Right lobe of liver (tissue), 6 donors: ENCODE measurements around the gene EIPR1. TPM values are rescaled to one million over a fixed set of nuclear protein-coding genes. Genes with fewer than 3 reads are reported as not detected.

ENCODE experiments used
- ATAC-seq, 4 donors: fragments of 200-7000 bp; cut with Tn5 transposase; one replicate each; pipeline ENCODE4 v1.9.1; 2020; ENCODE audit warnings: mild to moderate bottlenecking in 4 of 4, moderate library complexity in 4 of 4
- DNase-seq, 3 donors: peaks; one replicate each; pipeline ENCODE4 v3.0.0-alpha.2; 2020
- H3K27ac ChIP-seq, 3 donors: fragments of 200-600 bp; one replicate each; pipeline ENCODE4 v1.8.0; 2022
- H3K27me3 ChIP-seq, 2 donors: fragments of 200-600 bp; one replicate each; pipeline ENCODE4 v1.8.0; 2022
- H3K36me3 ChIP-seq, 4 donors: fragments of 200-600 bp; sonication (generic) in 1 of 4; one replicate each; pipeline versions ENCODE4 v1.5.1 to v1.8.0; 2017 to 2022; ENCODE audit warnings: control low read depth in 1 of 4
- H3K4me1 ChIP-seq, 4 donors: fragments of 200-600 bp; sonication (generic) in 1 of 4; one replicate each; pipeline versions ENCODE4 v1.5.1 to v1.8.0; 2017 to 2022; ENCODE audit warnings: control low read depth in 1 of 4
- H3K4me3 ChIP-seq, 3 donors: fragments of 200-600 bp; one replicate each; pipeline ENCODE4 v1.8.0; 2022
- H3K9me3 ChIP-seq, 4 donors: fragments of 200-600 bp; sonication (generic) in 1 of 4; one replicate each; pipeline versions ENCODE4 v1.5.1 to v1.8.0; 2017 to 2022; ENCODE audit warnings: control low read depth in 1 of 4
- CTCF ChIP-seq, 4 donors: fragments of 200-600 bp in 3 of 4; fragments of 450-650 bp in 1 of 4; IDR thresholded peaks; one replicate each; pipeline versions ENCODE4 v1.5.1 to v1.8.0; 2016 to 2022; ENCODE audit warnings: antibody characterized with exemption in 4 of 4, mild to moderate bottlenecking in 2 of 4
- POLR2A ChIP-seq: fragments of 450-650 bp; IDR thresholded peaks from one replicate; pipeline ENCODE4 v1.6.1; 2017; ENCODE audit warnings: antibody characterized with exemption, mild to moderate bottlenecking
- WGBS: methylation state at CpG from one replicate; pipeline ENCODE4 v1.1.6; 2018; ENCODE audit warnings: low coverage, low lambda C conversion rate; ENCODE audit not compliant: insufficient coverage; ENCODE audit errors: missing lambda C conversion rate; 5-methylcytosine and 5-hydroxymethylcytosine counted together
- intact Hi-C, 2 donors: fragments of 100-400 bp; cut with DNase I; formaldehyde crosslinking; loops; one replicate each; pipeline versions ENCODE4 v1.11.2 to v1.14.1; 2022
- total RNA-seq, 6 experiments: library from RNA; depleted of rRNA in 2 of 6; stranded (reverse); fragments of >200 nt in 2 of 6; fragmentation: NEBNext Ultra II Directional in 3 of 6; extraction: Animal tissue kit (Norgen Biotek cat#: 25700) in 3 of 6; gene quantifications; one replicate each; pipeline versions ENCODE4 v1.1.0 to v1.2.4, GENCODE V29; 2016 to 2023
- donor health status: DM: no; HTN: yes; CAD: no.
- donor health status: DM: no; HTN: no; CAD: no.
- donor health status: DM: no; HTN: no; CAD: no.
- donor health status: DM: no; HTN: yes; CAD: no.
- donor health status: DM: no; HTN: yes; CAD: no.

The EIPR1 gene
- total RNA-seq, 6 experiments from 2014 or later, result 6.8 to 40.6 (median 11.6) TPM

GRCh38 chr2:3189076-3189591 lies 188.5 kb downstream of the EIPR1 start:
- Histone ChIP-seq H3K4me1 (no peaks in the 10 kb centered on the region), H3K27ac (no peak overlapping the region), H3K9me3 (no peaks in the 10 kb centered on the region), H3K4me3 (no peak overlapping the region), H3K36me3 (peaks cover 0 to 5% (median 2%) of the 10 kb centered on the region in 4 donors), H3K27me3 (no peaks in the 10 kb centered on the region)
- TF ChIP-seq CTCF (IDR thresholded peaks at IDR 0.05) (no peak), POLR2A (no peak)
- 93% methylated on average over 13 of the region's 26 CpGs for WGBS
- no peak for DNase-seq
- intact Hi-C loops, result no loop called here
- no peak for ATAC-seq

- H3K27ac ChIP-seq, result no peak overlapping the region
- ATAC-seq, result no peak
Measured at GRCh38 chr2:3188405-3188946, 189.1 kb downstream of the EIPR1 start.

GRCh38 chr2:3187467-3187866 lies 190.2 kb downstream of the EIPR1 start:
- no peaks in the 10 kb centered on the region for H3K27me3 ChIP-seq
- no peak for TF ChIP-seq CTCF (IDR thresholded peaks at IDR 0.05)
- no peak for TF ChIP-seq POLR2A
- H3K27ac ChIP-seq, result no peak overlapping the region
- DNase-seq, result peak in 1 of 3 donors; percentile 34
- H3K36me3 ChIP-seq, result peaks cover 0 to 4% (median 0%) of the 10 kb centered on the region in 4 donors
- intact Hi-C loops, result no loop called here
- no peak overlapping the region for H3K4me3 ChIP-seq
- no peak for ATAC-seq
- H3K4me1 ChIP-seq, result no peaks in the 10 kb centered on the region
- WGBS, result 87% methylated on average over 11 of the region's 12 CpGs
- no peaks in the 10 kb centered on the region for H3K9me3 ChIP-seq

More at GRCh38 chr2:3188405-3188946, 189.1 kb downstream of the EIPR1 start:
- H3K4me1 ChIP-seq, result no peaks in the 10 kb centered on the region
- intact Hi-C loops, result no loop called here
- H3K27me3 ChIP-seq, result no peaks in the 10 kb centered on the region
- no CpG with 5 or more reads among the region's 21 CpGs for WGBS
- peaks cover 0 to 5% (median under 1%) of the 10 kb centered on the region in 4 donors for H3K36me3 ChIP-seq
- peak in 1 of 3 donors; percentile 48 for DNase-seq
- no peaks in the 10 kb centered on the region for H3K9me3 ChIP-seq
- H3K4me3 ChIP-seq, result no peak overlapping the region
- TF ChIP-seq POLR2A, result no peak
- no peak for TF ChIP-seq CTCF (IDR thresholded peaks at IDR 0.05)

- H3K9me3 ChIP-seq, result no peaks in the 10 kb centered on the region
- no peak overlapping the region for H3K4me3 ChIP-seq
- ATAC-seq (no peak), DNase-seq (peak in 1 of 3 donors; percentile 52)
- no peak overlapping the region for H3K27ac ChIP-seq
- no peak for TF ChIP-seq CTCF (IDR thresholded peaks at IDR 0.05)
- no peak for TF ChIP-seq POLR2A
- H3K4me1 ChIP-seq, result no peaks in the 10 kb centered on the region
- intact Hi-C loops, result no loop called here
- H3K36me3 ChIP-seq, result no peaks in the 10 kb centered on the region
- 96% methylated on average over 4 of the region's 8 CpGs for WGBS
- H3K27me3 ChIP-seq, result no peaks in the 10 kb centered on the region
Measured at GRCh38 chr2:3186766-3187165, 190.9 kb downstream of the EIPR1 start.
